ENCODE data around the gene BSPRY. TPM values are rescaled to one million over a fixed set of nuclear protein-coding genes. Genes with fewer than 3 reads are reported as not detected.

BSPRY gene
- total and polyA plus RNA-seq, 4 donors: 0.17 to 0.79 (median 0.54) TPM

GRCh38 chr9:113417370-113417769 lies 68.0 kb downstream of the BSPRY start:
- Histone ChIP-seq H3K4me3 (ENCODE audit: low read depth, low read length) (no peak overlapping the region), H3K9me3 (ENCODE audit: control insufficient read depth, insufficient read depth, low read length) (no peaks in the 10 kb centered on the region), H3K27me3 (ENCODE audit: control insufficient read depth, insufficient read depth, low read length) (no peaks in the 10 kb centered on the region), H3K4me1 (ENCODE audit: control insufficient read depth, insufficient read depth, low read length) (no peaks in the 10 kb centered on the region), H3K36me3 (ENCODE audit: control insufficient read depth, insufficient read depth, low read length) (no peaks in the 10 kb centered on the region), H3K27ac (ENCODE audit: low read depth, low read length) (no peak overlapping the region)
- DNase-seq (ENCODE audit: low read depth in 4 of 6, low spot score in 6 of 6): no peak
- WGBS (ENCODE audit: insufficient coverage): 74% methylated on average over 3 of the region's 4 CpGs

Other genes with a start within 250 kb of the BSPRY start
- gene SLC31A2, start 198.5 kb upstream of the BSPRY start, total RNA-seq: 10 to 100 TPM; 14.9 to 27.7 TPM
- gene SLC31A2, start 198.5 kb upstream of the BSPRY start, polyA plus RNA-seq (ENCODE audit: insufficient read length in 2 of 2): 10 to 100 TPM; 17.4 to 20.3 TPM
- 10 to 100 TPM; 24.2 to 26.9 TPM for gene FKBP15, start 128.3 kb upstream of the BSPRY start, total RNA-seq
- 10 to 100 TPM; 25.6 to 26.6 TPM for gene FKBP15, start 128.3 kb upstream of the BSPRY start, polyA plus RNA-seq (ENCODE audit: insufficient read length in 2 of 2)
- gene SLC31A1, start 128.0 kb upstream of the BSPRY start, total RNA-seq: 10 to 100 TPM; 19.5 to 22.9 TPM
- gene SLC31A1, start 128.0 kb upstream of the BSPRY start, polyA plus RNA-seq (ENCODE audit: insufficient read length in 2 of 2): 10 to 100 TPM; 18.7 to 19.5 TPM
- 10 to 100 TPM; 19.8 to 39.7 TPM for gene CDC26, start 74.0 kb upstream of the BSPRY start, total RNA-seq
- gene CDC26, start 74.0 kb upstream of the BSPRY start, polyA plus RNA-seq (ENCODE audit: insufficient read length in 2 of 2): 10 to 100 TPM; 25.8 to 26.4 TPM
- 10 to 100 TPM; 24.4 to 30.6 TPM for gene PRPF4, start 73.9 kb upstream of the BSPRY start, total RNA-seq
- gene PRPF4, start 73.9 kb upstream of the BSPRY start, polyA plus RNA-seq (ENCODE audit: insufficient read length in 2 of 2): 10 to 100 TPM; 22.5 to 24.0 TPM
- gene RNF183, start 46.2 kb upstream of the BSPRY start, total RNA-seq: under 1 TPM in 1 of 2 donors, not detected in 1; 0.11 TPM
- under 1 TPM in 1 of 2 donors, not detected in 1; 0.12 TPM for gene RNF183, start 46.2 kb upstream of the BSPRY start, polyA plus RNA-seq (ENCODE audit: insufficient read length in 2 of 2)
- gene WDR31, start 9.3 kb upstream of the BSPRY start, total RNA-seq: 1 to 10 TPM; 3.4 to 4.8 TPM
- gene WDR31, start 9.3 kb upstream of the BSPRY start, polyA plus RNA-seq (ENCODE audit: insufficient read length in 2 of 2): 1 to 10 TPM; 3.6 to 4.5 TPM
- gene HDHD3, start 27.4 kb downstream of the BSPRY start, total RNA-seq: 10 to 100 TPM in 1 of 2 donors, 1 to 10 TPM in 1; 9.6 to 14.4 TPM
- 10 to 100 TPM; 13.2 to 15.4 TPM for gene HDHD3, start 27.4 kb downstream of the BSPRY start, polyA plus RNA-seq (ENCODE audit: insufficient read length in 2 of 2)
- 10 to 100 TPM; 25.5 to 28.5 TPM for gene ALAD, start 51.7 kb downstream of the BSPRY start, total RNA-seq
- gene ALAD, start 51.7 kb downstream of the BSPRY start, polyA plus RNA-seq (ENCODE audit: insufficient read length in 2 of 2): 10 to 100 TPM; 38.5 to 51.3 TPM
- 10 to 100 TPM; 33.1 to 52.3 TPM for gene POLE3, start 61.1 kb downstream of the BSPRY start, total RNA-seq
- 10 to 100 TPM; 44.1 to 54.8 TPM for gene POLE3, start 61.1 kb downstream of the BSPRY start, polyA plus RNA-seq (ENCODE audit: insufficient read length in 2 of 2)
- gene C9orf43, start 61.2 kb downstream of the BSPRY start, total RNA-seq: under 1 TPM; 0.69 to 0.88 TPM
- gene C9orf43, start 61.2 kb downstream of the BSPRY start, polyA plus RNA-seq (ENCODE audit: insufficient read length in 2 of 2): 1 to 10 TPM in 1 of 2 donors, under 1 TPM in 1; 0.29 to 1.0 TPM
- gene RGS3, start 114.2 kb downstream of the BSPRY start, total RNA-seq: 10 to 100 TPM; 33.5 to 54.9 TPM
- 10 to 100 TPM; 40.3 to 41.6 TPM for gene RGS3, start 114.2 kb downstream of the BSPRY start, polyA plus RNA-seq (ENCODE audit: insufficient read length in 2 of 2)